SK-N-MC (cell line): ENCODE data around the gene TBC1D1.

Source experiments
- DNase-seq: peaks from one replicate; pipeline ENCODE4 v3.0.0-alpha.2; 2011; ENCODE audit warnings: low read depth, low spot score
- H3K27ac ChIP-seq: fragments of 200-600 bp; sonication (generic); 2 replicates; pipeline ENCODE4 v1.5.1; 2016; ENCODE audit warnings: mixed run types
- H3K36me3 ChIP-seq: fragments of 200-600 bp; sonication (generic); 2 replicates; pipeline ENCODE4 v1.6.1; 2017; ENCODE audit warnings: antibody characterized with exemption, low read length, mixed read lengths; ENCODE audit not compliant: insufficient read depth
- H3K4me3 ChIP-seq: fragments of 200-600 bp; sonication (generic); 2 replicates; pipeline ENCODE4 v1.5.1; 2016
- H3K9ac ChIP-seq: fragments of 200-600 bp; sonication (generic); 2 replicates; pipeline ENCODE4 v1.8.0; 2017; ENCODE audit warnings: mixed run types, mixed read lengths; ENCODE audit not compliant: insufficient read length
- H3K9me3 ChIP-seq: fragments of 200-600 bp; sonication (generic); 2 replicates; pipeline ENCODE4 v1.6.1; 2017; ENCODE audit warnings: low read depth, mild to moderate bottlenecking, antibody characterized with exemption, low read length, moderate library complexity, mixed read lengths
- EZH2 ChIP-seq: fragments of 200-600 bp; sonication (generic); IDR thresholded peaks from one replicate; pipeline ENCODE4 v1.6.1; 2017; ENCODE audit warnings: antibody characterized with exemption
- FOXP2 ChIP-seq: optimal IDR thresholded peaks from 2 replicates; pipeline ENCODE3; 2011; ENCODE audit warnings: mild to moderate bottlenecking, moderate library complexity; ENCODE audit not compliant: insufficient read depth; ENCODE audit errors: extremely low read length, control extremely low read depth
- POLR2AphosphoS5 ChIP-seq: IDR thresholded peaks from 2 replicates; pipeline ENCODE4 v1.6.1; 2012; ENCODE audit warnings: mild to moderate bottlenecking, low read depth, low read length, borderline replicate concordance

The TBC1D1 gene

GRCh38 chr4:38086151-38086848 lies 195.4 kb downstream of the TBC1D1 start:
- Histone ChIP-seq H3K9me3 (no peaks in the 10 kb centered on the region), H3K9ac (no peak overlapping the region), H3K4me3 (no peak overlapping the region), H3K36me3 (no peaks in the 10 kb centered on the region), H3K27ac (no peak overlapping the region)
- DNase-seq, result no peak
- TF ChIP-seq EZH2, result no peak
- no peak for TF ChIP-seq POLR2AphosphoS5
- no peak for TF ChIP-seq FOXP2

- Histone ChIP-seq H3K9me3 (no peaks in the 10 kb centered on the region), H3K9ac (no peak overlapping the region), H3K27ac (no peak overlapping the region), H3K36me3 (no peaks in the 10 kb centered on the region), H3K4me3 (no peak overlapping the region)
- no peak for TF ChIP-seq EZH2
- DNase-seq, result no peak
These were observed 196.0 kb downstream of the TBC1D1 start for GRCh38 chr4:38086849-38087226.

GRCh38 chr4:38088321-38088720 lies 197.4 kb downstream of the TBC1D1 start:
- Histone ChIP-seq H3K9me3 (no peaks in the 10 kb centered on the region), H3K4me3 (no peak overlapping the region), H3K27ac (no peak overlapping the region), H3K9ac (no peak overlapping the region), H3K36me3 (no peaks in the 10 kb centered on the region)
- no peak for TF ChIP-seq POLR2AphosphoS5
- TF ChIP-seq FOXP2, result no peak
- no peak for TF ChIP-seq EZH2
- no peak for DNase-seq

- Histone ChIP-seq H3K4me3 (no peak overlapping the region), H3K9ac (no peak overlapping the region), H3K36me3 (no peaks in the 10 kb centered on the region), H3K27ac (no peak overlapping the region), H3K9me3 (no peaks in the 10 kb centered on the region)
- no peak for DNase-seq
- TF ChIP-seq EZH2, result no peak
- no peak for TF ChIP-seq POLR2AphosphoS5
- no peak for TF ChIP-seq FOXP2
These were observed 199.1 kb downstream of the TBC1D1 start for GRCh38 chr4:38089961-38090360.

- TF ChIP-seq POLR2AphosphoS5, result no peak
- TF ChIP-seq EZH2, result no peak
- TF ChIP-seq FOXP2, result no peak
- Histone ChIP-seq H3K27ac (no peak overlapping the region), H3K36me3 (no peaks in the 10 kb centered on the region), H3K4me3 (no peak overlapping the region), H3K9ac (no peak overlapping the region), H3K9me3 (no peaks in the 10 kb centered on the region)
- DNase-seq, result no peak
These were observed 199.8 kb downstream of the TBC1D1 start for GRCh38 chr4:38090455-38091246.

- no peaks in the 10 kb centered on the region for H3K9me3 ChIP-seq
These were observed 200.8 kb downstream of the TBC1D1 start for GRCh38 chr4:38091636-38092035.

GRCh38 chr4:38092701-38093100 lies 201.8 kb downstream of the TBC1D1 start:
- no peak for DNase-seq
- no peaks in the 10 kb centered on the region for H3K36me3 ChIP-seq
- H3K27ac ChIP-seq, result no peak overlapping the region
- H3K9ac ChIP-seq, result no peak overlapping the region
- H3K9me3 ChIP-seq, result no peaks in the 10 kb centered on the region
- no peak overlapping the region for H3K4me3 ChIP-seq
- TF ChIP-seq POLR2AphosphoS5 (no peak), FOXP2 (no peak), EZH2 (no peak)

More at GRCh38 chr4:38091636-38092035, 200.8 kb downstream of the TBC1D1 start:
- TF ChIP-seq FOXP2 (no peak), POLR2AphosphoS5 (no peak), EZH2 (no peak)
- H3K27ac ChIP-seq, result no peak overlapping the region
- H3K9ac ChIP-seq, result no peak overlapping the region
- no peak overlapping the region for H3K4me3 ChIP-seq
- DNase-seq, result no peak
- no peaks in the 10 kb centered on the region for H3K36me3 ChIP-seq

GRCh38 chr4:38094419-38094818 lies 203.5 kb downstream of the TBC1D1 start:
- no peak overlapping the region for H3K27ac ChIP-seq
- DNase-seq, result no peak
- TF ChIP-seq EZH2 (no peak), FOXP2 (no peak), POLR2AphosphoS5 (no peak)
- H3K9me3 ChIP-seq, result no peaks in the 10 kb centered on the region
- no peak overlapping the region for H3K9ac ChIP-seq
- no peaks in the 10 kb centered on the region for H3K36me3 ChIP-seq
- no peak overlapping the region for H3K4me3 ChIP-seq
